RKO (cell line): ENCODE data around the gene LIN7C.
"Not testable (repeated sequence)": the region's sequence is repeated elsewhere in the genome, so short reads cannot be mapped to it uniquely, and the experiment has no call there.

ENCODE experiments used
- DNase-seq: peaks from one replicate; pipeline ENCODE4 v3.0.0-alpha.2; 2016; ENCODE audit warnings: low spot score

The LIN7C gene

DNA sequence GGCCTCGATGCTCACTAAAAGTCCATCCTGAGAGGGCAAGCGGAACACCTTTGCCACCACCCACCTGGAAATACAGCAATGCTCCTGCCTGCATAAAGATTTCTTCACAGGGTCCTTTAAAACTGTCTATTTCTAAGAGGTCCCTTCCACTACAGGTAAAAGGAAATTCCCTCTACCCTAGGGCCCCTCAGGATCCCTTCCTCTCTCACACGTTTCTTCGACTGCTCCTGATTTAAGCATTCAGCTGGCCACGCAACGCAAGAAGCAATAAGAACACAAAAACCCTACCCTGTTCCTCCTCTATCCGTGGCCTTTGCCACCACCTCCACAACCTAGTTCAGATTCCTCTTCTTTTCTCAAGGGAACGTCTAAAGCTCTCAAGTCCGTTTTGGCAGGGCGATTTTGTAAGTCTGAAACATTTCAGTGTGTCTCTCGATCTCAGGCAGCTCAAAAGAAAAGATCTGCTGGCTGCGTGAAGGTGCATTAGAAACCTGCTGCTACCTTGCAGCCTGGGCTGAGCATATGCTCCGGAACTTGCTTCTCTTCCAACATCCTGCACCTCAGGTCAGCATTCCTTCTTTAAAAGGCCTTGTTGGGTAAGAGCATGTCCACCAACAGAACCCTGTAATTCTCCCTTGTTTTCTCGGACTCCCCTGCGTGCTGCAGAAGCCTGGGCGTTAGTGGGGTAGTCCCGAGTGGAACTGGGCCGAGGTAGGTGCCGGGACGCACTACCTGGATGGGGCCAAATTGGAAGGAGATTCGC lies 35.6 kb downstream of the LIN7C start:
- DNase-seq = no peak

DNA sequence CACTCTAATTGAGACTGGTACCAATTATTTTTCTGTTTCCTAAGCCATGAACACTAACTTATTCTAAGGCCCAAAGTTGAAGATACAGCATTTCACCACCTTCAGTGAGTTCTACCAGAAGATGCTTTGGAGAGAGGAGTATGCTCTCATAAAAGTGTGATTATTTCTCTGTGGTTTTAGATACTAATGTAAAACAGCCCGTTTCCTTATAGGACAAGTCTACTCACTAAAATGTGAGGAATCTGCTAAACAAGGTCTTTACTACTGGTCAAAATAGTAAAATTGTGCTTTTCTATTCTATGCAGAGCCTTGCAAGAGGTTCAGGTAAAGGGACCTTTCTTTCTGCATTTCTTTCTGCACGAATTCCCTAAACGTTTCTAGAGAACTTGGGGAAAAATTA lies 36.4 kb downstream of the LIN7C start:
- DNase-seq = no peak

DNA sequence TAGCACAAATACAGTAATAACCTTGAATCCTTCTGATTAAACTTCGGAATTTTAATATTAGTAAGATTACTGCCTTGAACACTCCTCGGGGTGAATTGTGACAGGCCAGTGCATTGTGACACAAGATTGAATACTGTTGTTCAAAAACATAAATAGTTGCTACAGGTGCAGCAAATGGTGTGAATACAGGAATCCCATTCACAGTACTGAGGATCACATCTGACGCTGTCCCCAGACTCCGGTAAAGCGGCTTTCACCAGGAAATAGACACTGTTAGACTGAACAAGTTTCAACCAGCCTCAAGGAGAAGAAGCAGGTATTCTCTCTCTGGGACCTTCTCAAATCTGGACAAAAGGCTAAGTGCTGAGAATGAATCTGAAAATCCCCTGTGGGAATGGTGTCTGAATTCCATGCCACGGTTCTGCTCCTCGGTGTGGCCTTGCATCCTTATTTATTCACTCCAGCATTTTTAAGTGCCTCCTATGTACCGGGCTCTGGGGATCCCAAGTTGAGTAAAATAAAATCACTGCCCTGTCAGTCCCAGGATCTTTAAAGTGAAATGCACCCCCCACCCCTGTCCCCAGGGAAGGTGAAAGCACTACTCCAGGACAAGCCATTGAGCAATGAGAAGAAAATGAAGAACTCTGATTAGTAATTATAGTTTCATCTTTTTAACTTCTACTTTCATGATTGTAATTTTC lies 37.4 kb downstream of the LIN7C start:
- no peak for DNase-seq

DNA sequence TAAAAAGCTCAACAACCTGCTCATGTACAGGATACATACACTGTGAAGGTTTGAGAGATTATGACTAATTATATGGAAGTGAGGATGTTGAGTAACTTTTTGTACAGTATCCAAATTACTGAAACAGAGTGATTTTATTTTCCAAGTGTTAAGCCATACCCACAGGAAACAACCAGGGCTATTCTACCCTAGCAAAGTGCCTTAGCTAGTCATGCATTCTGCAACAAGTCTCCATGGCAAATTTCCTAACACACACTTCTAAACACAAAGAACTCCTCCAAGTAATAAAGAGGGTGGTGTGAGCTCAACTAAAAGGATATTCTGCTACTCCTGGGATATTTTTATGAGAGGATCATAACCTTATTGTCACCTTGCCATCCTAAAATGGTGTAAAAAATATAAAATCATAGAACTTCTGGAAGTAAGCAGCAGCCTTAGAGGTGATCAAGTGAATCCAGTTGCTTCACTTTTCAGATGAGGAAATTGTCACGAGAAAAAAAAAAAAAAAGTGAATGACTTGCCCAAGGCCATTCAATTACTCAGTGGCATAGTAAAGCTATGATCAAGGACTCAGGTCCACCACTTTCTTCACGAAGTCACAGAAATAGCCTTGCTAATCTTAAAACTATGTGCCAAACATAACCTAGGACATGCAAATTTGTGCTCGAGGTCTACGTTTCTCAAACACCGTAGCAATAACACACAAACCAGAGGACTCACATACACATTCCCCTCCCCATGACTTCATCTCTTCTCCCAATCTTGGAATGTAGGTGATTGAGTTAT lies 38.2 kb downstream of the LIN7C start:
- peak; percentile 78 for DNase-seq

DNA sequence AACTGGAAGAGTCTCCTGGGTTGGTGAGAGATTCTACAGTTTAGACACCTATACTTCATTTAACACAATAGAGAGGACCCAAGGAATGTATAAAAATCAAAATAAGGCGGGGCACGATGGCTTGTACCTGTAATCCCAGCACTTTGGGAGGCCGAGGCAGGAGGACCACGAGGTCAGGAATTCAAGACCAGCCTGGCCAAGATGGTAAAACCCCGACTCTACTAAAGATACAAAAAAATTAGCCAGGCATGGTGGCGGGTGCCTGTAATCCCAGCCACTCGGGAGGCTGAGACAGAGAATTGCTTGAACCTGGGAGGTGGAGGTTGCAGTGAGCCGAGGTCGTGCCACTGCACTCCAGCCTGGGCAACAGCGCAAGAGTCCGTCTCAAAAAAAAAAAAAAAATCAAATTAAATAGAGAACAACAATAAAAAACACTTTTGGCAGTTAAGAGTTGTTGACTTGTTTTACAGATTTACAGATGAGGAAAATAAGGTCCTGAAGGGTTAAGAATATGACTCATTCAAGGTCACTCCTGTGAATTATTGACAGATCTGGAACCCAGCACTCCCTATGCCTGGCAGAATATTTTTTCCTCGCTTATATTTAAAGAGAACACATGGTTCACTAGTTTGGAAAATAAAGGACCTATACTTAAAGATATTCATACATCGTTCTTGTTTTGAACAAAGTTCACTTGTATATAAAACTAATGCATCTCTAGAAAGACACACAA lies 39.2 kb downstream of the LIN7C start:
- no peak for DNase-seq

DNA sequence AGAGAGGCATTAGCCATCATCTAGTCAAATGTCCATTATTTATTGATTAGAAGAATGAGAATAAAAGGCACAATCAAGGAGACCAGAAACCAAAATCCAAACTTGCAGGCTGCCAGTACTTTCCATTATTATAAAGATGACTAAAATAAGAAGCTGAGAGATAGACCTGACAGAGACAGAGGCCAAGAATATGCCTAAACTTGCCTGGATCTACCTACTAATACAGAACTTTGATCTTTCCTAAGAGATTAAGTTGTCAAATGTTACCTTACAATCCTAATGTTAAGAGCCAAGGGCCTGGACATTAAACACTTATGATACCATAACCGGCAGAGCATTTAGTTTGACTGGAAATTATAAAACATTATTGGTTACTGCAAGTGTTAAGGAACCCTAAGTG lies 40.2 kb downstream of the LIN7C start:
- DNase-seq = no peak

DNA sequence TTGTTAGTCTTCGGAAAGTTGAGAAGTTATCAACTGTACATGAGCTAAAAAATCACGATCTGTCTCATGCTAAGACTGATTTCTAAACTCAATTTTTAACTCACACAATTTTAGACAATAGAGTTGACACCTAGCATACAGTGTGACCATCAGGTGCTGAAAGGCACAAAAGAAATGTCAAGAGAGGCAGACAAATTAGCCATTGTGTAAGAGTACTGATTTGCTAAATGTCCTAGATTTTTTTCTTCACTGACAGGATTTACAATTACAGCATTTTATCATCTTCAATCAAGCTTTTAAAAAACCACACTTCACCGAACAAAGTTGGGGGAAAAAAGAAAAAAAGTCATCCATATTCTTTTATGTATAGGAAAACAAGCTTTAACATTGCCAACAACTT lies 40.9 kb downstream of the LIN7C start:
- no peak for DNase-seq

DNA sequence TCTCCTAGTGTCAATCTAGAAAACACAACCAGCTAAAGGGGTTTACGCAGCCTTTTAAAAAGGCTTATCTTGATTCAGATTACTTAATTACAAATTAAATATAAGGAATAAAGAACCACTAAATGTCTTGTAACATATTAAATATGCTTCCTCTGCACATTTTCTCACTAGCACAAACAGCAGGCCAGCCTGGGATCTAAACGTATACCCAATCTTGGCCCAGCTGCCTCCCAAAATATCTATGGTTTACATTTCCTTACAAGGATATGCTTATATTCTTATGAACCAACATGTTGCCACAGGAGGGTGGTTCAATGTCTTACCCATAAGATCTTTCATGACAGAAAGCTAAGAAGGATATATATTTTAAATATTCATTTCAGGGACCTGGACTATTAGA lies 41.7 kb downstream of the LIN7C start:
- DNase-seq = no peak

DNA sequence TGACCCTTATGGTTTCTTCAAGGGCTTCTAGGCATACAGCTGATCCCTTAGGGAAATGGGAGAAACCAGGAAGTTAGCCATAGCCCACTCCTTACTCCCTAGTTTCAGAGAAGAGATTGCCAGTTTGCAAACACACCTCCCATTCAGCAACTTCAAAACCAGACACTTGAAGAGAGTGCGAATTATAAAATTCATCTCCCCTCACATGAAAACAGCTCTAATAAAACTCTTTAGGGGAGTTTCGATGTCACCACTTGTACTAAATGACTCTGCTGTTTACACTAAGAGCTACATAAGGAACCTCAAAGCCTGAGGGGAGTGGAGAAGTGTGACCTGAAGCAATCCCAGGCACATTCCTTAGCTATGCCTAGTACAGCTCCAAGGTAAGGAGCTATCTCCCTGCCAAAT lies 42.3 kb downstream of the LIN7C start:
- DNase-seq = no peak

DNA sequence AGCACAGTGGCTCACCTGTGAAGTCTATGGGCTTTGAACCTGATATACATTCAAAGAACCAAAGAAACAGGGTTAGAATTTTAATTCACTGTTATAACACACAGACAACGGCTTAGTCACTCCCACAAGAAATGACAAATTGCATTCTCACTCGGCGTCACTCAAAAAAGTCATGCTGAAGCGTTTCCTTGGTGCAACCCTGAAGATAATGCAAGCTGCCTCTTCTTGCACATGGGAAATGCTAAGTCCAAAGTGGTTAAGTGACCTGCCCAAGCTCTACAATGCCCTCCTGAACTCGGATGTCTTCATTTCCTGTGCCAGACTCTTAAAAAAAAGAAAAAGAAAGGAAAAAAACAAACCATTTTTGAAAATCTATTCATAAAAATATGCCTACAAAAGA lies 44.0 kb downstream of the LIN7C start:
- DNase-seq = peak; percentile 32

DNA sequence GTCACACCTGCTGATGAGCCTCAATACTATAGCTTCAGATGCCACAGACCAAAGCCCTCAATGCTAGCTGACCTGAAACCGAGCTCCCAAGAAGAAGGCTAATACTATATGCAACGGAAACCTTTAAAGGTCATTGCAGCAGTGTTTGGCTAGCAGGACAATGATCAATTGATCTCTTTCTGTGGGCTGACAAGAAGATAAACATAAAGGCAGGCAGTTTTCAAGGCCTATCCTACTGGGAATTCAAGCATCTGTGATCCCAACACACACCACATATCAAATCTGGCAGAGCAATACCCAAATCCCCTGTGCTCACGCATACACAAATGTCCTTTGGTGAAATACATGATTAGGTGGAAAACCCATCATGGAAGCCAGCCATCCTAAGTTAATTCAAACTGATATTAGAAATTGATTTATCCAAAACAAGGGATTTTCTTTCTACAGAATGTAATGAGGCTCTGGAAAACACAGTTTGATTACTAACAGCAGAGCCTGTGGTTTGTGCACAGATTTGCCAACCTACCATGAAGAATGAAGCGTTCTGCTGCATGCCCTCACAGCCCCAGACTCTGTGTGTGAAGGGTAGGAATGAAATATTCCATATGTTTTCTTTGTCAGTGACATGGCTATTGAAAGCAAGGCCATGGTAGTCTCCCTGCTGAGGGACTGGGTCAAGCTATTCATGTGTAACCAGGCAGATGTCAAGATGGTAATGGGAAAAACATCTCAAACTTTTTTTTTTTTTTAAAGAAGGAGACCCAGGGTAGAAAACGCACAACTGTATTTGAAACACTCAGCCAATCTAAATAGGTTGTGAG lies 46.2 kb downstream of the LIN7C start:
- DNase-seq = no peak

DNA sequence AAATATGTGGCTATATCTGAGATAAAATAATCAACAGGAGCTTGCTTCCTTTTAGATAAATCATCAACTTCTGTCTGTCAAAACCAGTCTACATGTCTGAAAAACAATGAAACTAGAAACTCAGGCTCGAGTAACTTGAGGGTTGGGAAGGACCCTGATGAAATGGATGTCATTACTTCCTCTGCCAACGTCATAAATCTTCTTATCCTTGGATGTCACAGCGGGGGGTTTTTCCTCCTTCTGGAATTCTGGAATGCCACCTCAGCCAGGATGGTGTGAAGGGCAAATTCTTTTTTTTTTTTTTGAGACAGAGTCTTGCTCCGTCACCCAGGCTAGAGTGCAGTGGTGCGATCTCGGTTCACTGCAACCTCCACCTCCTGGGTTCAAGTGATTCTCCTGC lies 47.4 kb downstream of the LIN7C start:
- no peak for DNase-seq

DNA sequence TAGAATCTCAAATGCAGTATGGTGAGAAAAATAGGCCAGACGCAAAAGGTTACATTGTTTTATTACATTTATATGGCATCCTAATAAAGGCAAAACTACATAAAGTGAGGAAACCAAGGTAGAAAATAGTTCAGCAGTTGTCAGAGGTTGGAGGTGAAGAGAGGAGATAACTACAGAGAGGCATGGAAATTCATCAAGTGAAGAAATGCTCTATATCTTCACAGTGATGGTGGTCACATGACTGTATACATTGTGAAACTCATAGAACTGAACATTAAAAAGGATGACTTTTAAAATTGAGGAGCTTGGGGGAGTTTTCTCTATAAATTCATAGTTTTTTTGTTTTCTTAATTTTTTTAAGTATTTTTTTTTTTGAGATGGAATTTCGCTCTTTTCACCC lies 48.4 kb downstream of the LIN7C start:
- DNase-seq = no peak

DNA sequence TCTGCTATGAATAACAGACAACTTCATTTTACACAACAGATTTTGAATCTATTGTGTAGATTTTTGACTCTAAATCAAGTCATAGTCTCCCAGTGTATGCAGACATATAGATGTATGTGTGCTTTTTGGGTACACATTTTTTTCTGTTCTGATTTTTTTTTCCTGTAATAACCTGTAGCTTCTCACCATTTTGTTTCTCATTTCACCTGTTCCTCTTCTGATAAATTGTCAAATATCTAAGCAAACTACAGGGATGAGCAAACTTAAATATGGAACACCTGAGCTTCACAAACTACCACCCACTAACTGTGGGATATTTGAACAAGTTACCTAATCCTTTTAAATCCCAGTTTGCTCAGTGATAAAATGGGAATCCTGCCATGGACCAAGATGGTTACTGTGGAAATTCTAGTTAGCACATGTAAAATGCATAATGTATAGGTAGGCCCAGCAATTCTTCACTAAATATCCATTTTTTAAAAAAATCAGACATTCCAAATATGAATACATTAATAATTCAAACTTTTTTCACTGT lies 49.7 kb downstream of the LIN7C start:
- no peak for DNase-seq

DNA sequence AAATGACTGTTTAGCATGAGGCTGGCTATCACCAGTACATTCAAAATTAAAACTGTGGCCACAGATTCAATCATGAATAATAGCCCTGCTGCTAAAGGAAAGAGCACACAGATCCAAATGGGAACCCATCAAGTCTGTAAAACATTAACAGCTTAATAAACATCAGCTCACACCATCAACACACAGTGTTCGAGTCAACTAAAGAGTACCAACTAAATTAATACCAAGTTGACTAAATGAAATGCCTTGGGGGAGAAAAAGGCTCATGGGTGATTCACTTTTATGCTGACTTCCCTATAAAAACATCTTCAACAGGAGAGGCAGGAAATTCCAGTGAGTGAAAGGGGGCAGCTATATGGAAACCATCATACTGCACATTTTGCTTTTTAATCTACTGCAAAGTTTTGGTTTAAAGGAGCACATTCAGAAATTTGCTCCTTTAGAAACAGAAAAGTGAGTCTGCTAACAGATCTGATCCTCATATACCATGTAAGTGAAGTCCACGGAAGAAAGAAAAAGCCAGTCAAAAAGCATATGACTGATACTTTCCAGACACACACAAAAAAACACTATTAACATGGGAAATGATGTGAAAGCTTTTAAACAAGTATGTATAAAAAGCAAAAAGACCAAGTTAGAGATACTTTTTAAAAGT lies 50.3 kb downstream of the LIN7C start:
- DNase-seq = no peak

DNA sequence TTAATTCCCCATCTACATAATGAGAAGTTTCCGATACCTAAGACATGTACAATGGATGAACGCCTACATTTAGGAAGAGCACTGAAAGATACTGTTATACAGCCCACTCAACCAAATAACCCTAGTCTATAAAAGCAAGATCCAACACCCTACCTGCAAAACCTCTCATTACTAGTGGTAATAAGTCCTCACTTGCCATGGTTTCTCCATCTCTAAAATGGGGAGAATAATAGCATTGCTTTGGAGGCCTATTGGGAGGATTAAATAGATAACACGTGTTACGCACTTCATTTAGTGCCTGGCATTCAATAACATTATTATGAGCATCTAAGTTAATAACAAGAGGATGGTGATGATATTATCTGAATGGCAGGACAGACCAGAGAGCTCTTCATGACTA lies 50.9 kb downstream of the LIN7C start:
- no peak for DNase-seq

DNA sequence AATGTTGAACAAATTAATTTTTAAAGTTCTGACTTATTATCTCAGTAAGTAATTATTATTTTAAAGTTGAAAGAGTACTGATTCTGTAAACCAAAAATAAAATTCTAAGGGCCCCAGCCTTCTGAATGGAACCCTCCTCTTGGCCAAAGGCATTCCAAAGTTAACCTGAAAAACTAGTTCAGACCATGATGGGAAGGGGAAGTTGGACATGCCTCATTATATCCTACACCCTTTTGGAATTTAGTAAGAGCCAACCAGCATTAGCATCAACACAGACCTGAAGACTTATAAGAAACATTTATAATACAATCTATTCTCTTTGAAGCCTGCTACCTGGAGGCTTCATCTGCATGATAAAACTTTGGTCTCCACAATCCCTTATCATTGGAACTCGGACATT lies 52.9 kb downstream of the LIN7C start:
- DNase-seq = no peak

DNA sequence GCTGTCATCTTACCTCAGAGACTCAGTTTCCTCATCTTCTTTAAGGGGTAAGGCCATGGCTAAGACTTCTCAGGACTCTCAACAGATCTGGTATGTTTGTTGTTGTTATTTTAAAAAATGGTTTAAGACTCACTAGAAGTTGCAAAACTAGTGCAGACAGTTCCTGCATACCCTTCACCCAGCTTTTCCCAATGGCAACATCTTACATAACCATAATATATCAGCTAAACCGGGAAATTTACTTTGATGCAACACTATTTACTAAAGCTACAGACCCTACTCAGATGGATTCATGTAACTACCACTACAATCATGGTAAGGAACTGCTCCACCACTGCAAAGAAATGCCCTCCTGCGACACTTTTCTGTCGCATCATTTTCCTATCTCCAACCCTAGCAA lies 54.4 kb downstream of the LIN7C start:
- DNase-seq = no peak

DNA sequence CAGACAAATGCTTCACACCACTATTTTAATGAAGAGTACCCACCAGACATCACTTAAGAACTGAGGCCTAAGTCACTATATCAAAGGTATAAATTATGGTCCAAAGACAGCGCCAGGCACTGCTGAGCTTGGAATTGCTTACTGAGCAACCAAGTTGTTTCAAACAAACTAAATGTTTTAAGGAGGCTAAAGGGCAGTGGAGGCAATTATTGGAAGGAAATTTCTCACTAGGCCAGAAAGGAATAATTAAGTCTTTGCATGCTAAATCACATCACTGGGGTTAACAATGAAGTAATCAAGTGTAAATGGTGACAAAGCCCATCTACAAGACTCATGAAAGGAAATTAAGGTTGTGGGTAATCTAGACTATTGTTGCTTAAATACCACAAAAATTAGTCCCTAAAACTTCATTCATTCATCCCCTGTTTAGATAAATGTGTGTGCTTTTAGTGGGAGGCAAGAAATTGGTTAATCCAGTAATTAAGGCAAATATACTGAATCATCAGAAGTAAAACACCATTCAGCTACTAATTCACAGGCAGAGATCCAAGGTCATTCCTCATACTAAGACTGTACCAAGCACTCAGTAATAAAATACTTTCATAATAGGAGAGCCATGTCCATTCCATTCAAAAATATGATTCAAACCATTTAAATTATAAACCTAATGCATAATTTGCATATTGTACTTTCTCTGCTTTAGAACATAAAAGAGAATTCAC lies 55.2 kb downstream of the LIN7C start:
- DNase-seq = no peak

DNA sequence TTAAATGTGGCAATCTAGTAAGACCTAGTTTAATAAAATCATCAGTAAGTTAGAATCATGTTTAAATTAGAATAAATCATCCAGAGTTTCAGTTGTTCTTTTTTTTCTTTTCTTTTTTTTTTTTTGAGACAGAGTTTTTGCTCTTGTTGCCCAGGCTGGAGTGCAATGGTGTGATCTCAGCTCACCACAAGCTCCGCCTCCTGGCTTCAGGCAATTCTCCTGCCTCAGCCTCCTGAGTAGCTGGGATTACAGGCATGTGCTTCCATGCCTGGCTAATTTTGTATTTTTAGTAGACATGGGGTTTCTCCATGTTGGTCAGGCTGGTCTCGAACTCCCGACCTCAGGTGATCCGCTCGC lies 58.4 kb downstream of the LIN7C start:
- not testable (repeated sequence) for DNase-seq
